GM21786 (cell line): ENCODE measurements around the gene OR52E1.

Source experiments
- ATAC-seq: cut with Tn5 transposase; IDR thresholded peaks from one replicate; pipeline ENCODE4 v1.9.1; 2021; ENCODE audit not compliant: unreplicated experiment

OR52E1 gene

DNA sequence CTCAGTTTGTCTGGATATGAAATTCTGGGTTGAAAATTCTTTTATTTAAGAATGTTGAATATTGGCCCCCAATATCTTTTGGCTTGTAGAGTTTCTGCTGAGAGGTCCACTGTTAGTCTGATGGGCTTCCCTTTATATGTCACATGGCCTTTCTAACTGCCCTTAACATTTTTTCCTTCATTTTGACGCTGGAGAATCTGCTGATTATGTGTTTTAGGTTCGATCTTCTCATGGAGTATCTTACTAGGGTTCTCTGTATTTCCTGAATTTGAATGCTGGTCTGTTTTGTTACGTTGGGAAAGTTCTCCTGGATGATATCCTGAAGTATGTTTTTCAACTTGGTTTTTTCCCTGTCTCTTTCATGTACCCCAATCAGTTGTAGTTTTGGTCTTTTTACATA is 46.0 kb downstream of the OR52E1 start:
- no peak for ATAC-seq

DNA sequence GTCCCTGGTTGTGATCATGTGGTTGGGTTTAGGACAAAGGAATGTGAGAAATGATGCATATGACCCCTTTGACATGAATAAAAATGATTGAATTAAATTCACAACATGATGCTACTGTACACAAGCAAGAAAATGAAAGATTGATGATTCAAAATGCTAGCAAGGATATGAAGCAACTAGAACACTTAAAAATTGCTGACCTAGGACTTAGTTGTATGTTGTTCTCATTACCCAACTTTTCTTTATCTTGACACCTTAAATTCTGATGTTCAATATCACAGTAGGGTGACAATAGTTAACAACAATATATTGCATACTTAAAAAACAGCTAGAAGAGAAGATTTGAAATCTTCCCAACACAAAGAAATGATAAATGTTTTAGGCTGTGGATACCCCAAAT is 48.2 kb downstream of the OR52E1 start:
- no peak for ATAC-seq

DNA sequence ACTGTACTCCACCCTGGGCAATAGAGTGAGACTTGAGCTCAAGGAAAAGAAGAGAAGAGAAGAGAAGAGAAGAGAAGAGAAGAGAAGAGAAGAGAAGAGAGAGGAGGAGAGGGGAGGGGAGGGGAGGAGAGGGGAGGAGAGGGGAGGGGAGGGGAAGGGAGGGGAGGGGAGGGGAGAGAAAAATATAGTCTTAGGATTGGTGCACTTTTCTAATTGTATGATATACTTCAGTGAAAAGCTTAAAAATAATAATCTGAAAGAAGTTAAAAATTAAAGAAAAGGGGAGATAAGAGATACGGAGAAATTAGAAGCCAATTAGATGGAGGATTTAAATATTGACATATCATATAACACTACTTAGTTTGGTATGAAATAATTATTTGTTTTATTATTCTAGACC is 49.5 kb downstream of the OR52E1 start:
- ATAC-seq = no peak
